Mesenchymal stem cell (in vitro differentiated cells and primary cell): ENCODE data around the gene CELSR2.

Source experiments
- DNase-seq: peaks from one replicate; pipeline ENCODE4 v3.0.0-alpha.2; 2013
- H2AFZ ChIP-seq: one replicate; pipeline ENCODE4 v1.6.1; 2013; ENCODE audit warnings: low read depth, mild to moderate bottlenecking, control low read depth, inconsistent platforms, low read length, moderate library complexity
- H2AK5ac ChIP-seq: 2 replicates; pipeline ENCODE4 v1.6.1; 2013; ENCODE audit warnings: low read length, moderate library complexity, mild to moderate bottlenecking, inconsistent platforms; ENCODE audit not compliant: severe bottlenecking
- H2BK120ac ChIP-seq: one replicate; pipeline ENCODE4 v1.6.1; 2013; ENCODE audit warnings: low read depth, mild to moderate bottlenecking, inconsistent platforms, low read length, moderate library complexity
- H2BK12ac ChIP-seq, 2 experiments: one replicate each; pipeline ENCODE4 v1.6.1; 2013; ENCODE audit warnings: inconsistent platforms in 2 of 2, low read length in 2 of 2, mild to moderate bottlenecking in 2 of 2, moderate library complexity in 2 of 2, control low read depth in 1 of 2
- H2BK15ac ChIP-seq: one replicate; pipeline ENCODE4 v1.6.1; 2013; ENCODE audit warnings: mild to moderate bottlenecking, low read depth, inconsistent platforms; ENCODE audit not compliant: poor library complexity, severe bottlenecking
- H2BK5ac ChIP-seq: 2 replicates; pipeline ENCODE4 v1.6.1; 2013; ENCODE audit warnings: low read depth, mild to moderate bottlenecking, low read length, control low read depth, inconsistent platforms; ENCODE audit not compliant: poor library complexity, severe bottlenecking
- H3K14ac ChIP-seq, 2 experiments: one replicate each; pipeline ENCODE4 v1.6.1; 2013; ENCODE audit warnings: inconsistent platforms in 2 of 2, low read length in 2 of 2, control low read depth in 1 of 2, mild to moderate bottlenecking in 1 of 2, moderate library complexity in 1 of 2
- H3K18ac ChIP-seq, 2 experiments: one replicate each; pipeline ENCODE4 v1.6.1; 2013; ENCODE audit warnings: inconsistent platforms in 2 of 2, low read length in 2 of 2, control low read depth in 1 of 2, low read depth in 1 of 2, mild to moderate bottlenecking in 1 of 2
- H3K23ac ChIP-seq, 2 experiments: one replicate each; pipeline ENCODE4 v1.6.1; 2013; ENCODE audit warnings: inconsistent platforms in 2 of 2, low read length in 2 of 2, mild to moderate bottlenecking in 2 of 2, moderate library complexity in 2 of 2, control low read depth in 1 of 2
- H3K27ac ChIP-seq: 2 replicates; pipeline ENCODE4 v1.5.1; 2013; ENCODE audit warnings: mild to moderate bottlenecking, moderate library complexity, low read length, control low read depth, inconsistent platforms; ENCODE audit not compliant: poor library complexity, severe bottlenecking
- H3K27me3 ChIP-seq, 2 experiments: 2 replicates each; pipeline versions ENCODE4 v1.6.1 to v1.7.0; 2013; ENCODE audit warnings: low read length in 2 of 2, mild to moderate bottlenecking in 2 of 2, moderate library complexity in 2 of 2, control low read depth in 1 of 2, inconsistent platforms in 1 of 2; ENCODE audit not compliant: control insufficient read depth in 1 of 2, insufficient read depth in 1 of 2
- H3K36me3 ChIP-seq, 2 experiments: 2 replicates each; pipeline versions ENCODE4 v1.6.1 to v1.7.0; 2013; ENCODE audit warnings: low read length in 2 of 2, control low read depth in 1 of 2, inconsistent platforms in 1 of 2, low read depth in 1 of 2, mild to moderate bottlenecking in 1 of 2; ENCODE audit not compliant: insufficient read depth in 2 of 2, control insufficient read depth in 1 of 2
- H3K4ac ChIP-seq, 2 experiments: one replicate each; pipeline ENCODE4 v1.6.1; 2013; ENCODE audit warnings: inconsistent platforms in 2 of 2, low read length in 2 of 2, mild to moderate bottlenecking in 2 of 2, moderate library complexity in 2 of 2, control low read depth in 1 of 2, low read depth in 1 of 2
- H3K4me1 ChIP-seq: 2 replicates; pipeline ENCODE4 v1.6.1; 2013; ENCODE audit warnings: low read depth, low read length, control low read depth; ENCODE audit not compliant: control insufficient read depth, insufficient read depth
- H3K4me2 ChIP-seq: 2 replicates; pipeline ENCODE4 v1.6.1; 2013; ENCODE audit warnings: low read length, mild to moderate bottlenecking, inconsistent platforms; ENCODE audit not compliant: poor library complexity, severe bottlenecking
- H3K4me3 ChIP-seq, 2 experiments: 2 replicates each; pipeline versions ENCODE4 v1.5.1 to v1.7.0; 2013; ENCODE audit warnings: low read length in 2 of 2, mild to moderate bottlenecking in 2 of 2, control low read depth in 1 of 2, low read depth in 1 of 2; ENCODE audit not compliant: insufficient read depth in 1 of 2
- H3K79me1 ChIP-seq: replicated peaks from 2 replicates; pipeline ENCODE4 v1.6.1; 2013; ENCODE audit warnings: mild to moderate bottlenecking, control low read depth, low read length, inconsistent platforms; ENCODE audit not compliant: poor library complexity, severe bottlenecking
- H3K9ac ChIP-seq: 2 replicates; pipeline ENCODE4 v1.7.0; 2013; ENCODE audit warnings: mild to moderate bottlenecking, low read length, moderate library complexity
- H3K9me3 ChIP-seq: 2 replicates; pipeline ENCODE4 v1.7.0; 2013; ENCODE audit warnings: mild to moderate bottlenecking, low read length; ENCODE audit not compliant: control insufficient read depth
- H4K8ac ChIP-seq: one replicate; pipeline ENCODE4 v1.6.1; 2013; ENCODE audit warnings: inconsistent platforms, mild to moderate bottlenecking, low read length, moderate library complexity
- H4K91ac ChIP-seq: one replicate; pipeline ENCODE4 v1.6.1; 2013; ENCODE audit warnings: mild to moderate bottlenecking, low read length, inconsistent platforms
- WGBS: methylation state at CpG from one replicate; pipeline ENCODE4 v1.1.7; 2013; ENCODE audit warnings: mixed read lengths; 5-methylcytosine and 5-hydroxymethylcytosine counted together

The CELSR2 gene

GRCh38 chr1:109319114-109319513 lies 69.8 kb downstream of the CELSR2 start:
- Histone ChIP-seq H3K4me3 (no peak overlapping the region), H3K9me3 (no peaks in the 10 kb centered on the region), H2AFZ (no peak overlapping the region), H2AK5ac (no peak overlapping the region), H3K4me1 (no peaks in the 10 kb centered on the region), H3K36me3 (peaks cover 13 to 46% of the 10 kb centered on the region in 2 experiments), H4K91ac (no peak overlapping the region), H3K27ac (no peak overlapping the region), H2BK15ac (no peak overlapping the region), H3K18ac (no peak overlapping the region), H3K4me2 (no peak overlapping the region), H2BK120ac (no peak overlapping the region), H2BK12ac (no peak overlapping the region), H3K14ac (no peak overlapping the region), H3K9ac (no peak overlapping the region), H4K8ac (peak overlapping the region; percentile 61), H3K27me3 (no peaks in the 10 kb centered on the region), H3K23ac (no peak overlapping the region), H3K4ac (no peak overlapping the region), H3K79me1 (peaks cover 1% of the 10 kb centered on the region), H2BK5ac (no peak overlapping the region)
- no peak for DNase-seq
- WGBS: 87% methylated on average over 3 of the region's 3 CpGs

- no peak overlapping the region for H3K4me3 ChIP-seq
- WGBS: 96% methylated on average over 4 of the region's 6 CpGs
- no peaks in the 10 kb centered on the region for H3K9me3 ChIP-seq
- H2BK120ac ChIP-seq: no peak overlapping the region
- DNase-seq: no peak
- H3K9ac ChIP-seq: no peak overlapping the region
- H2AFZ ChIP-seq: no peak overlapping the region
- H3K23ac ChIP-seq: no peak overlapping the region
- H3K36me3 ChIP-seq: peaks cover 10 to 33% of the 10 kb centered on the region in 2 experiments
- no peak overlapping the region for H3K27ac ChIP-seq
- H4K8ac ChIP-seq: no peak overlapping the region
- H3K4me1 ChIP-seq: no peaks in the 10 kb centered on the region
- H3K79me1 ChIP-seq: peaks cover 1% of the 10 kb centered on the region
- no peak overlapping the region for H3K18ac ChIP-seq
- no peak overlapping the region for H3K4ac ChIP-seq
- no peak overlapping the region for H3K4me2 ChIP-seq
- no peaks in the 10 kb centered on the region for H3K27me3 ChIP-seq
- no peak overlapping the region for H3K14ac ChIP-seq
- no peak overlapping the region for H2AK5ac ChIP-seq
- no peak overlapping the region for H2BK15ac ChIP-seq
- no peak overlapping the region for H4K91ac ChIP-seq
- no peak overlapping the region for H2BK12ac ChIP-seq
- no peak overlapping the region for H2BK5ac ChIP-seq
These were observed 73.6 kb downstream of the CELSR2 start for GRCh38 chr1:109322974-109323373.
